ENCODE measurements around the gene LDLRAD3.
"Not testable (repeated sequence)": the region's sequence is repeated elsewhere in the genome, so short reads cannot be mapped to it uniquely, and the experiment has no call there.

Gene LDLRAD3

DNA sequence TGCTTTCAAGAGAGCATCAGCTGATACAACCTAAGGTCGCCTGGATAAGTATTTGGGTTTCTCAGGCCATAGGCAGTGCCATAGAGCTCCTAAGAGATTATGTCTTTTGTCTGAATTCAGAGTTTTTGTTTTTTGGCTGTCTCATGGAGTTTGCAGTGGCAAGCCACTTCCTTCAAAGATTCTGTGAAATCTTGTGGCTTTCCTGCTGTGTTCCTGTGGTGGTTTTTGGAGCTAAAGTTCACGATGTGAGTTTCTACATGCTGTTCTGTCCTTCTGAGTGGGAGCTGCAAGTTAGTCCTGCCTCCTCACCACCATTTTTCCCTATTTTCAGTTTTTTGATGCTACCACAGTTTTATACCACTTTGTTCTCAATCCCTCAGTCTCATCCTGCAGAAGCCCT is 234.0 kb downstream of the LDLRAD3 start:
- no peak for DNase-seq

DNA sequence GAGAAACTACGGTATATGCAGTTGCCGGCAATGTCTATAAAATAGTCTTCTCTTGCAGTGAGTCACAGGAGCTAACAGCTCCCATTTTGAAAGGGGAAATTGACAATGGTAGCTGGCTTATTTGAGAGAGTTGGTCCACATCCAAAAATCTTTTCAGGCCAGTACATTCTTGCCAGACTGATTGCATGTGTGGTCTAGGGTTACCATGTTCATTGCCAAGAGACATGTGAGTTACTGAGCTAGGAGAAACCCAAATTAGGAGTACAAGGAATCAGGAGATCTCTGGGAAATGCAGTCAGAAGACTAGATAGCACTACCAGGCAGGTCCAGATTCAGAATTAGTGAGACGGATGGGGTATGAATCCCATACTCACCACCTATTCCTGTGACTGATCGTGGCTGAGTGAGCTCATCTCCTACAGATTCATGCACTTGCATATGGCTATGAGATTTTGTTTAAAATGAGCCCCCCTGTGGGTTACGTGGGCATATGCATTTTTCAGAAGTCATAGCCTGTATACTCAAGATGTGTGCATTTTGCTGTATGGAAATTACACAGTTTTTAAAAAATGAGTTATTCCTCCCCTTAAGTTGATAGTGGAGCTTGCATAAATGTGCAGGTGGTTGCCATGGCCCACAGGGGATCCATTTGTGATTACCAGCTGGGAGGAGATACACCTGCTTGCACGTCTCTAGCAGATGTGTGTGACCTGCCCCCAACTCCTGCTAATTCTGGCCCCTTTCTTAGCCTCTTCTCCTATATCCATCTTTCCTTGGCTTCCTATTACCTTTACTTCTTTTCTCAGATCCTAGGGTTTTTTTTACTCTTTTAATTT is 242.7 kb downstream of the LDLRAD3 start:
- no peak for DNase-seq

DNA sequence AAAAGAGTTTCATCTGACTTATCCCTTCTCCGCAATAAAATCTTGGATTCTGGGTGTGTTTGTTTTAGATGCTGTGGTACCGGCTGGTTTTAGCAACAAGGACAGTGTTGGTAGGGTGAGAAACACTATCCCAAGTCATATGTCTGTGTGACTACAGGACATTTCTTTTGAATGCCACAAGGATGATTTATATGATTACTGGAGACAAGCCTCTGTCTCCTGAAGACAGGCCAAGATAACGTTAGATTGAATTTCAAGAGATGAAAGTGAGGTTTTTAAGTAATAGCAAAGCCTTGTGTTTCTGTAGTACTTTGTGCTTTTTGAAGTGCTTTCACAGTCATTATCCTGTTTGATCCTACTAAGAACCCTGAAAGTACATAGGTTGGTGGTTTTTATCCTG is 243.8 kb downstream of the LDLRAD3 start:
- DNase-seq = no peak

DNA sequence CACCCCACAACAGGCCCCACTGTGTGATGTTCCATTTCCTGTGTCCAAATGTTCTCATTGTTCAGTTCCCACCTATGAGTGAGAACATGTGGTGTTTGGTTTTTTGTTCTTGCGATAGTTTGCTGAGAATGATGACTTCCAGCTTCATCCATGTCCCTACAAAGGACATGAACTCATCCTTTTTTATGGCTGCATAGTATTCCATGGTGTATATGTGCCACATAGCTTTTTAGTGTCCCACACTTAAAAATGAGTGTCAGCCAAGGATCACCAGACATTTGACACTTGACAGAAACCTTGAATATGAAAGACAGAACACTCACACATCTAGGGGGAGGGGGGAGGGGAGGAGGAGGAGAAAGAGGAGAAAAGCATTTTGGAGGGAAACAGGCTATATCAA is 245.9 kb downstream of the LDLRAD3 start:
- not testable (repeated sequence) for DNase-seq

DNA sequence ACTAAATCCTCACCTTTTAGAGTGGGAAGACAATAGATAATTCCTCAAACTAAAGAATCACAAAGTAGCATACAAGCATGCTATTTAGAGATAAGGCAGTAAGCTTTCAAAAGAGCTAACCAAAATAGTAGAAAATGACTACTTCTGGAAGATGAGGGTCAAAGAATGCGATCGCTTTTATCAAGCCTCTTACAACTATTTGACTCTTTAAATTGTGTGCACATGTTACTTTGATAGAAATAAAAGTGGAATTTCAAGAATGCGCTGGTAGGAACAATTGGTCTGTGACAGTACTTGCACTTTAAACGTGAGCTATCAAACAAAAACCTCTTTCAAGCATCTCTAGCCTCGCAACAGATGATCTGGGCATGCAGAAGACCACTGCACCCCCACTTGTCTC is 248.1 kb downstream of the LDLRAD3 start:
- DNase-seq = no peak

DNA sequence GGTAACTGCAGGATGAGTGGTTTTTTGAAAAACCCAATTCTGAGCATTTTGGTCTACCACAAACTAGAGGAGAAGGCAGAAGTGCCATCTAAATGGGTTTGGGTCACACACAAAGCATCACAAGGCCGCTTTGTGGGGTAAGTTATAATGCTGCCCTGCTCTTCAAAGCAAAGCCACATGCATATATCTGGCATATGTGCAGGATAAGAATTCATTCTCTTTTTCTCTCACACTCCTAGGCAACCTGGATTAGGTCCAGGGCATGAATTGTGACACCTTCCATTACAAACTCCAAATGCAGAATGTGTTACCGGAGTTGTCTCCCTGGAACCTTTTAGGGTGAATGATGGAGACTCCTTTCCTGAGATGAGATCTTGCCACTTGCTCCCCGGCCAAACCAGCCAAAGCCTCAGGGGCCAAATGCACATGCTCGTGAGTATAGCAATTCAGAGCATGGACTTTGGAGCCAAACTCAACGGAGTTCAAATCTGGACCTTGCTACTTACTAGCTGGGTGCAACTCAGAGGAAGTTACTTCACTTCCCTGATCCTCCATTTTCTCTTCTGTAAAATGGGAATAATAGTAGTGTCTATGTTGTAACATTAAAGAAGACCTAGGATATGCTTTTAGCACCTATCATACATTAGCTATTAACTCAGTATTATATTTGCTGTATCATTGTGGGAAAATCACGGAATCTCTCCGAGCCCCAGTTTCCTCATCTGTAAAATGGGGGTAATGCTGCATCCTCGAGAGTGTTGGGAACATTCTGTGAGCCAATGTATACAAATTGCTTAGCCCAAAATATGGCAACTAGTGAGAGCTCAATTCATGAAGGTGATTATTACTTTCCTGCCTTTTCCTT is 248.8 kb downstream of the LDLRAD3 start:
- no peak for DNase-seq

DNA sequence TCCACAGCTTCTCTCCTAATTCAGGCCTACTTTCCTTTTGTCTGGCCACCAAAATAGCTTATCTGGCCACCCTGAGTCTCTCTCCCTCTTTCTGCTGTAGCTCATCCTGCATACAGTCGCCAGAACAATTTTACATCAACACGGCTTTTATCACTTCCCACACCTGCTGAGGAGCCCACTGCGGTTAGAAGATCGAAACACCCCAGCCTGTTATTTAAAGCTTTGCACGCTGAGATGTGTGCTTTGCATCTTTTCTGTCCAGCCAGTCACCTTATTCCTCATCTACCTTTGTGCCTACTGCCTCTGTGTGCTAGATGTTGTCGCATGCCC is 249.4 kb downstream of the LDLRAD3 start:
- no peak for DNase-seq

DNA sequence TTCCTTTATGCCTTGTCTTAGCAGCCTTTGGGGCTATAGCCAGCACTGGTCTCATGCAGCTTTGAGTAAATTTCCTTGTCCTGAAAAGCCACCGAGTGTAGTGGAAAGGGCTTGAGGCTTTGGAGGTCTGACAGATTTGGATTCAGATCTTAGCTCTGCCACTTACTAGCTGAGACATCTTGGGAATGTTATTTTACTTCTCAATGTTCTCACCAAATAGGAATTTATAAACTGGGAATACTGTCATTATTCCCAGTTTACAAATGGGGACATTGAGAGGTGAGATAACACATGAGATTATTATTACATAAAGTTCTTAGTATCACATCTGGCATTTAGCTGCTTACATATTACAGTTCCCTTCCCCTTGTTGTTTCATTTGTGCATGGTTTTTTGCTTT is 249.9 kb downstream of the LDLRAD3 start:
- no peak for DNase-seq

DNA sequence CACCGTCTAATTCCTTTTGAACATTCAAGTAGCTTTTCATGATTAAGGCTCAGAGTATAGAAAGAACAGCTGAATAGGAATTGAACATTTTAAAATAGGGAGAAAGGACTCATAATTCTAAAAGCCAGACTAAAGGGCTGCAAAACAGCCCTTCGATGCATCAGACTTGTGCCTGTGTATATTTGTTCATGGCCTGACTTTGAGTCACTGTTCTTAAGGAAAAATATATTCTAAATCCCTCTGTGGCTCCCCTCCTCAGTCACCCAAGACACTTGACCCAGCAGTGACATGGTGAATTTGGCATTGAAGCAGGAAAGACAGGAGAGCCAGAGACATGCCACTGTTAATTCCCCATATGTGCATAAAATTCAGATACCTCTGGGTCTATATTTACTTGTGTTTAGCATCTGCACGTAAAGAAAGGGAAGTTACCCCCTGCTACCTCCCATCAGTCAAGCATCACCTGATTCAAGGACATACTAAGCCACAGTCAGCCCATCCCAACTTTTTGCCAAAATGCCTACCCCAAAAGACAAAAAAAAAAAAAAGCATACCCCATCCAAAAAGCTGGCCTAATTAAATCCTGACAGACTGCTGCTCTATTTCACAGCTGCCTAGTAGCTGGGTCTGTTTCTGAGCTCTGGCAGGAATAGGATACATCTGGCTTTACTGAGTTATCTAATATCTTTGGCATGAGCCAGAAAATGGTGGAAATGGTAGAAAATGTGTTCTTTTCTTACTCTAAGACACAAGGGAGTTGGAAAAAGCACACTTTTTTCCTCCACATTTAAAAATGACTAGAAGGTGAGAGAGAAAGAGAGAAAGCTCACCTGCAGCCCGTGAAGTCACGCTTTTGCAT is 251.9 kb downstream of the LDLRAD3 start:
- DNase-seq = no peak

DNA sequence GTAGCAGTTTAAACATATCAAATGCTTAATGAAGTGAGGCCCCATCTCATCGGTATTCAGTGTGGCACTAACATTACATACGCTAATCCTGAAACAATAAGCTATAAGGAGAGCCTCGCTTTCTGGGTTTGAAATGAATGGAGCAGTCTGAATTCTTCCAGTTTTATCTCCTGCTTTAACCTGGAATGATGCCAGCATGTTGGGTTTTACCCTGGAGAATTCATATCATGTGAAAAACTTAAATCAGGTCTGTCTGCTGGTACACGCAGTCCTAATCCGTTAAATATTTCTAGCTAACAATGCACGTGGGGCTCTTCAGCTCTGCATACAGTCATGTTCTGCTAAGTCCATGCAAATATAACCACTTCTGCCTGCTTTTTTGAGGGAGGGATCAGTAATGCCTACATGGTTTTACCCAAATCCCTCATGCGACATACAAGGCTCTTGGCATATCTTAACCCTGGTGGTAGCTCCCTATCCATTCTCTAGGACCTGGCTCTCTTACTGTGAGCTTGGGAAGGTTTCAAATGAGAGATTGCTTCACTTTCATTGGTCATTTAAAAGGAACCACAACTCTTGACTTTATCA is 252.6 kb downstream of the LDLRAD3 start:
- DNase-seq = no peak

DNA sequence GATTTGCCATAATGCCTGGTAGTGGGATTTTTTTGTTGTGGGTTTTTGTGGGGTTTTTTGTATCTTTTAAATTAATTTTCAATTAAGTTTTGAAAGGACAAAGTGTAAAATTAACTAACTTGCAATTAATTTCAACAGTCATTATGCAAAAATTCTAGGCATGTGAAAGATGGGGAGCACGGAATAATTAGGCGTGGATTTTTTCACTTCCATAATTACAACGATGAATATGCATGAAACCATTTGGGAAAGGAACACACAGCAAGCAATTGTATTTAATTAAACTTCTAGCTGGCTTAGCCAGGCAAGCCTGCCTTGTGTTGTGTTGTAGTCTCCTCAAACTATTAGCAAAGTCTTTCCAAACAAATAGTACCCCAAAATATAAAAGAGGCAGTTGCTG is 257.5 kb downstream of the LDLRAD3 start:
- DNase-seq = no peak

DNA sequence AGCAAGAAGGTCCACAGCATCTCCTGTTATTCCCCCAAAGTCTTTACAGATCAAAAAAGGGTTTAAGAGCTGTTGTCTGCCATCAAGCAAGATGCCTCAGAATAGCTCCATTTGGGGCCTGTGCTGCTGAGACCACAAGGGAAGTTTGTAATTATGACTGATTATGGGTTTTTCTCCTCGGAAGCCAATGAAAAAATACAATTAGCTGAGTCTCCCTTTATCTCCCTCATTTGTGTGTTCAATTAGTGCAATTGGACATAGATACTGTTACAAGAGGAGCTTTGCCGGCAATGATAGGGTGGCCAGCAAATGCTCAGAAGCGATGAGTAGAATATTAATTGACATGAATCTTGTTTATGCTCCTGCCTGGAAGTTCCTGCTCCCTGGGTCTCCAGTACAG is 261.7 kb downstream of the LDLRAD3 start:
- DNase-seq = no peak

DNA sequence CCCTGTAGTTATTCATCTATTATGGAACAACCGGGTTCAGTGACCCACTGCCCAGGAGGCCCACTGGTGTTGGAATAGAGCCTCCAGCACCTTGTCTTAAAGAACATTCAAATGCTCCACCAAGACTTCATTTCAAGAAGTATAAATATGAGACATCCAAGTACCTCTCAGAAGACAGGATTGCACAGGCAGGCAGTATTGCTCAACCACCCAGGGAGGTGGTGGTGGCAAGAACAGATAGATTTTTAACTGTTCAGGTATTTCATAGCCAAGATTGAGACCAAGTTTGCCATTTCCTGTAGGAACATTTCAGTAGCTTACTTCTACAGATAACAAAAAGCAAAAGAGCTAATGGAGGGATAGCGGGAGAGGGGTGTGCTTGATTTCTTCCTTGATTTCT is 266.7 kb downstream of the LDLRAD3 start:
- DNase-seq = no peak

DNA sequence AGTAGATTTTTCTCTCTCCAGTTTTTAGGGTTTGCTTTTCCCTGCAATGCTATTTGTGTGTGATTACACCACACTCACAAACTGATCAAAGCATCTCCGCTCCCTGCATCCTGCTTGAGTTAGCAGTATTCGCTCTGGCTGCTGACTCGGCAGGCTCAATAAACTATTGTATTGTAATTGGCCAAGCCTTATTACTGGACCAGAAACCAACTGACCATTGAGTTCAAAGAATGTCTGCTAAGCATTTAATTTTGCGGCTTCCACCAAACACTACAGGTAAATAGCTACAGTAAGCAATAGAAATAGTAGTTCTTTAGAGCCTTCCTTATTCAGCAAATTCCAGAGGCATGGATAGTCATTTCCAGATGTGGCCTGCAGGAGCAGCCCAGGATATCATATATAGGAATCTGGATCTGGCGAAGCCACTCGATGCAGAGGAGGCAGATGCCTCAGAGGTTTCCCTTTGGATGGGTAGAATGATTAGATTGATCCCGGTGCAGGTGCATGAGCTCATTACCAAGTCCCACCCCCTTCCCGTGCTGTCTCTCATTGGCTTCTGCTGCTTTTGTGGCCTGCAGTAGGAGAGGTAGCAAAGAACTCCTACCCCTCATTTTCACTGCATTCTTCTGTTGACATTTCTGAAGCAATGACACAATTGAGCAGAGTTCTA is 268.0 kb downstream of the LDLRAD3 start:
- peak; percentile 44 for DNase-seq

DNA sequence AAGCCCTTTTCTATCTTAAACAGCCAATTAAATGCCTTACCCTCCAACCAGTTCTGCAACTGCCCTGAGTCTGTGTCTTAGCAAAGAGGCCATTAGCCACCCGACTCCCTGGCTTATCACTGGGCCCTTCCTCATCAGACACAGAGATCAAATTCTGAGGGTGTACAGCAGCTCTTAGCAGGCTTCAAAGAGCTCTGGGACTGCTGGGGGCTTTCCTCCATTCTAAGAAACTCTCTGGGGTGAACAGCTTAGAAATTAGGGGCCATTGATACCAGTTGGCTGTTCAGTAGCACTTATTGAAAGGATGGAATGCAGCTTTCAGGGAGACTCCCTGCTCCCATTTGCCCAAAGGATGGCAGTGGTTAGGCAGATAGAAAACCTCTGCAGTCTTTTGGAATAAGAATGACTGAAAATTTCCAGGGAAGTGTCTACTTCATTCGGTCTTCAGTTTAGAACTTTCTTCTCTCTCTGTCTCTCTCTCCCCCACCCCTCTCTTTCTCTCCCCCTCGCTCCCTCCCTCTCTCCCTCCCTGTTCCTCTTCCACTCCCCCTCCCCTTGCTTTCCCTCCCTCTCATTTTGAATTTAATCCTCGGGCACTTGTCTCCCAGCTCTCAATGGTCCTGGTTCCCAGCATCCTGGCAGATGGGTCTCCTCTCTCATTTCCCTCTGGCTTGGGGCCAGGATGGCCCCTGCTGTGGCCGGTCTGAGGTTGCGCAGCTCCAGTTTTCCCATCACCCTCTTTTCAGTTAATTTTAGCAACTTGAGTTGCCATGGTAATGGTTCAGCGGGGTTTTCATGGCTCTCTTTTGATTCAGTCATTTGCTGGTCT is 268.9 kb downstream of the LDLRAD3 start:
- peak; percentile 50 for DNase-seq

DNA sequence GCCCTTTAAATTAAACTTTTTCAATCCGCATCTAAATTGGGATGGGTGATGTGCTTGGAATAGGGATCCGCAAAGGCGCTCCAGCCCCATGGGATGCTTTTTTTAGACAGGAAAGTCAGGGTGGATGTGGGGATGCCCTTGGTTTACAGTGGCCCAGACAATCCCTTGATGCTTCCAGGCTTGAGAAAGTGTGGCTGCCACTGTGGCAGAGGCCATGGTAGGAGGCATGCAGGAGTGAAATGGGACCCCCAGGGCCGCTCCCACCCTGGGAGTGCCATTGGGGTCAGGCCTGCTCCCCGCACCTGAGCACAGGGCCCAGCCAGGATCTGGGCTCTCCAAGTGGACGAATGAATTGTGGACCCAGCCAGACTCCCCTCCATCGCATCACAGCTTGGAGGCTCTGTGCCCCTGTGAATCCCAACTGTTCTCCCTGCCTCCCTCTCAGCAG is 269.6 kb downstream of the LDLRAD3 start:
- DNase-seq = no peak

DNA sequence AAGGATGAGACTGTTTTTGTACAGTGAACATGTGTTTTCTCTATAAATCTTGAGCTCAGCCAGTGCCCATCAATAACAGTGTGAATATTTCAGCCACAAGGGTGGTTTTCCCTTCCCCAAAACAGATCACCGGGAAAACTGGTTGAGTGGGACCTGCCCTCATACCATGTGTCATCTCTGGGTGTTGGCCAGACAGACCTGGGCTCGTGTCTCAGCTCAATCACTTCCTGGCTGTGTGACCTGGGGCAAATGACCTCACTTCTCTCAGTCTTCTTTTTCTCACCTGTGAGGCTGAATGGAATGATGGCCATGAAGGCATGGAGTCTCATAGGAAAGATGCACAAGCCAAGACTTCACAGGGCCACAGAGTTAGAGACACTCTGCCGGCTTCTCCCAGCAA is 270.6 kb downstream of the LDLRAD3 start:
- DNase-seq = no peak

DNA sequence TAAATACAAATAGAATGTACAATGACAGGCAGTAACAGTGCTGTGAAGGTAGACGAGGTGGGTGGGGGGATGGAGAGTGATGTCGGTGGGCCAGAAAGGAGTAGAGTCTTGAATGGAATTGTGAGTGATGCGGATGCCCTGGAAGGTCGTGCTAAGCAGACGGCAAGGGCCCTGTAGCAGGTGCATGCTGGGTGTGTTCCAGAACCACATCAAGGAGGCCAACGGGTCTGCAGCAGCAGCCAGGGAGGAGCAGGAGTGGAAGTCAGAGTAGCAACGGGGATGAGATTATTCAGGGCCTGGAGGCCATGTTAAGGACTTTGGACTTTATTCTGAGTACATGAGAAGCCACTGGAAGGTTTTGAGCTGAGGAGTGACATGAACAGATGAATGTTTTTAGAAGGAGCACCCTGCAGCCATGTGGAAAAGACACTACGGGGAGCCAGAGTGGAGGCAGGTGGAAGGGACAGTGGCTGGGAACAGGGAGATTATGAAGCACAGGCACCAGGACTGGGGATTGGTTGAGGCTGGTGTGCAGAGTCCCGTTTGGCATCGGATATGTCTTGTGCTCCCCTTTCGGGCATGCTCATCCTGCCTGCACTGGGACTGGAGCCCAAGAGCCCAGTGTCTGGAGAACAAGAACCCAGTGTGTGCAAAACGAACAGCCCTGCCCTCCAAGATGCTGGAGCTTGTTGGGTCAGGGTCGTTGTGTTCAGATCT is 271.3 kb downstream of the LDLRAD3 start:
- peak; percentile 17 for DNase-seq

DNA sequence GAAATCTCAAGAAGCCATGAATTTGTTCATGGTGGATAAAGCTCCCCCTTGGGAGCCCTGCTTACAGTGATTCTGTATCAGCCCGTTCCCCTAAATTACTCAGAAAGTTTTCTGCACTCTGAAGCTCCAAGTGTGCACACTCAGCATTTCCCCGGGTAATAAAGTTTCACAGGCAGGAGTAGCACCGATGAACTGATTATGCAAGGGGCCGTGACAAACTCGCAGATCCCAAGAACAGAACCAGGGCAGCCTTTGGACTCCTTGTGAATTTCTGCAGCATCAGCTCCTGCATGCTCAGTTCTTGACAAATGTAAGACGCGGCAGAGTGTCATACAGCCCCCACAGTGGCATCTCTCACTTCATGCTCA is 271.8 kb downstream of the LDLRAD3 start:
- DNase-seq = no peak

DNA sequence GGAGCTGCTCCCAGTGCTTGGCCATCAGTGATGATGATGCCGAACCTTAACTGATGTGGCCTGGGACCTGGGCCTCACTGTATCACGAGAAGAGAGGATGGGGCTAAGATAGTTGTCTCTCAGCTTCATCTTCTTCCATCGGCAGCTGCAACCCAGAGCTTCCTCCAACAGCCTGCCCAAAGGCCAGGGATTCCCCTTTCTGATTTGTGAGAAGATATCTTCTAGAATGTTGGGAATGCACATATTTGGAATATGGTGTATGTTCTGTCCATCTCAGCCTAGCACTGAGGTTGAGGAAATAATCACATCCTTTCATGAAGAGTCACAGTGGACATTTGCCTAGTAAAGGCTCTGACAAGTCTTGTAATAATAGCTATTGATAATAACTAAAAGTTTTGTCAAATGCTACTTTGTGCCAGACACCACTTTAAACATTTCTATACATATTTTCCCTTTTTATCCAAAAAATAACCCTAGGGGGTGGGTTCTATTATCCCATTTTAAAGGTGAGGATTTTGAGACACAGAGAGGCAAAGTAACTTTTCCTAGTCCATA is 272.3 kb downstream of the LDLRAD3 start:
- no peak for DNase-seq

All from midbrain (tissue), 1 donor.